DND-41 (cell line): ENCODE data around the gene TRPV6.

Experiments
- EZH2 ChIP-seq: IDR thresholded peaks from 3 replicates; pipeline ENCODE4 v1.6.1; 2012; ENCODE audit warnings: borderline replicate concordance, low read depth, mild to moderate bottlenecking, moderate library complexity, low read length, inconsistent platforms; ENCODE audit not compliant: severe bottlenecking
- TF ChIP-seq, protein P1 (sequence below): IDR thresholded peaks from 2 replicates; pipeline ENCODE4 v1.5.1; 2012; ENCODE audit warnings: borderline replicate concordance, low read length, moderate library complexity, mild to moderate bottlenecking; ENCODE audit not compliant: poor library complexity, severe bottlenecking; ENCODE audit errors: extremely low read depth

DNA sequence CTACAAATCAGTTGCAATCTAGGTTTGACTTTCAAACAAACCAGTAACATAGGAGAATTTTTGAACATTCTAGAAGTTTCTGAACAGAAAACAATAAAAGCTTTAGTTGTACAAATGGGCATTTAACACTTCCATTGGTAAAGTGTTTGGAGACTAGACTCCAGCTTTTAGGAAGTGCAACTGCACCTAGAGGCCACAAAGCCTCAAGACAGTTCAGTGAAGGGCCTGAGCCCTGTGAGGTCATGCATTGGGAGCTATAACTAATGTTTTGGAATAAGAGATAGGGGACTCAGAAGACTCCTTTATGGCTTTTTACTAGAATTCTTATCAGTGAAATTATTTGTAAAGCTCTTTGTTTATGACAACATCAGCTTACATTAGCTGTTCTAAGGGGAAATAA lies 33.6 kb downstream of the TRPV6 start:
- TF ChIP-seq, protein P1, sequence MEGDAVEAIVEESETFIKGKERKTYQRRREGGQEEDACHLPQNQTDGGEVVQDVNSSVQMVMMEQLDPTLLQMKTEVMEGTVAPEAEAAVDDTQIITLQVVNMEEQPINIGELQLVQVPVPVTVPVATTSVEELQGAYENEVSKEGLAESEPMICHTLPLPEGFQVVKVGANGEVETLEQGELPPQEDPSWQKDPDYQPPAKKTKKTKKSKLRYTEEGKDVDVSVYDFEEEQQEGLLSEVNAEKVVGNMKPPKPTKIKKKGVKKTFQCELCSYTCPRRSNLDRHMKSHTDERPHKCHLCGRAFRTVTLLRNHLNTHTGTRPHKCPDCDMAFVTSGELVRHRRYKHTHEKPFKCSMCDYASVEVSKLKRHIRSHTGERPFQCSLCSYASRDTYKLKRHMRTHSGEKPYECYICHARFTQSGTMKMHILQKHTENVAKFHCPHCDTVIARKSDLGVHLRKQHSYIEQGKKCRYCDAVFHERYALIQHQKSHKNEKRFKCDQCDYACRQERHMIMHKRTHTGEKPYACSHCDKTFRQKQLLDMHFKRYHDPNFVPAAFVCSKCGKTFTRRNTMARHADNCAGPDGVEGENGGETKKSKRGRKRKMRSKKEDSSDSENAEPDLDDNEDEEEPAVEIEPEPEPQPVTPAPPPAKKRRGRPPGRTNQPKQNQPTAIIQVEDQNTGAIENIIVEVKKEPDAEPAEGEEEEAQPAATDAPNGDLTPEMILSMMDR = no peak
- no peak for TF ChIP-seq EZH2
